D341Med (cell line): ENCODE data around the gene LSAMP.
"Not testable (repeated sequence)": the region's sequence is repeated elsewhere in the genome, so short reads cannot be mapped to it uniquely, and the experiment has no call there.

ENCODE experiments used
- DNase-seq: peaks from one replicate; pipeline ENCODE4 v3.0.0; 2012; ENCODE audit warnings: low spot score

The LSAMP gene

DNA sequence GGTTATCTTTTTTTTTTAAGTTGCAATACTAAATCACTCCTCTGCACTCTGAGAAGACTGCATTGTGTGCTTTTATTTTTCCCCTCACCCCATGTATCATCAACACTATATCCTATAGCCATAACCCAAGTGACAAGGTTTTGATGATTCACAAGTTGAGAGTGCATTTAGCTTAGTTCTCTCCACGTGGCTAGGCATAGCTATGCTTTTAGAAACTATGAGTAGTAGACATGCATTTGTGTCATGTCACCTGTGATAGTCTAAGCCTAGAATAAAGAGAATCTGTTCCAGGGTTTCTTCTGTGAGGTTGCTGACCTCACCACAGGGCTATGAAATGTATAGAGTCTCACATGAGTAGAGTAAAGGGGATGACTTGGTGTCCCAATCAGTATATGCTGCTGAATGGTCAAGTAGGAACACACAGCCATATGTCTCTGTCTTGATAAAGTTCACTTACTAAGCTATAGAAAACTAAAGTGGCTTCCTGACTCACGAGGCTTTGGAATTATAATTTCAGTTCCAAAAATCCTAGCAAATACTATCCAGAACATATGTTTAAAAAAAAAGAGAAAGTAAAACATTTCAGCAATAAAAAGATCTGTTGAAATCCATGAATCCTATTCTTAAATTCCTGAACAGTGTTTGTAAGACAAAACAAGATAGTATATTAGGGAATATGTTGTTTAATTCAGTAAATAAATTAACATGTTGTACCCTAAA, 206.3 kb downstream of the LSAMP start:
- DNase-seq: no peak

DNA sequence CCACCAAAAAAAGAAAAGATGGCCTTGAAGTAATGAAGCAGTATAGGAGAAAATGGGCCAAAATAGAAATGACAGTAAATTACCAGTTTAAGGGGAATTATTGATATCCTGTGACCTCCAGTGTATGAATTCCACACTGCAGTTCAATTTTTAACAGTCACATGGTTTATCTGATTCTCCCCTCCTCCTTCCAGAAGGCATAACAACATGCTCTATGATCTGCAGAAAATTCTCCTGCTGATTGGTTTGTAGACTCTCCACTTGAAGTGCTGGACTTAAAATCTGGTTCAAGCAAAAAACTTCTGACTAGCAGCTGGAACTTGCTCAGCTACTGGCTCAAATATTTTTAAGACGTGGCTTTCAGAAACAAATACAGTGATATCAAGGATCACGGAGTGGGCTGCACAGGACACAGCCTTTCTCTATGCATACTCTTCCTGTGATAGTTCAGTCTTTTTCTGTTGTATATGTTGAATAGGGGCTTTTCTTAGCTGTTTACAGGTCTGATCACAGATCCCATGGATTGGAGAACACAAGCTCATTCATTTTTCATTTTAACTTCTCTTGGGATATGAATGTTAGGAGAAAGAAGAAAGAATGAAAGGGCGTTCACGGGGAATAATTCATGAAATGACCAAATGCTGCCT, 211.5 kb downstream of the LSAMP start:
- DNase-seq: no peak

- no peak for DNase-seq
These were observed 214.8 kb downstream of the LSAMP start for GRCh38 chr3:116230431-116231020.

DNA sequence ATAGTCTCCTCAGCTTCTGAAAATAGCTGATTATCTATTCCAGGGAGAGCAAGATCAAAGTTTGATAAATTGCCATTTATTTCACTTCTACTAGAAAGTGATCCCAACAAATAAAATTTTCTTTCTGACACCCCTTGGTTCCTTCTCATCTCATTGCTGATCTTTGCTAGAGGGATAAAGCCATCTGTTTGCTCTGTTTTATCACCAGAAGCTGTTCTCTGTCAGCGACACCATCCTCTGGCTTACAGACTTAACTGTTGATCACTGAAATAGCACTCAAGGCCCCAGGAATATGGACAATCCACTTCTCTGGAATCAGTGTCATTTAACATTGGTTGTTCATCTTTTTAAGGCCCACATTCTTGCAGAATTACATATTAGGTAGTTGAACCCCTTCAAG, 219.0 kb downstream of the LSAMP start:
- no peak for DNase-seq

DNA sequence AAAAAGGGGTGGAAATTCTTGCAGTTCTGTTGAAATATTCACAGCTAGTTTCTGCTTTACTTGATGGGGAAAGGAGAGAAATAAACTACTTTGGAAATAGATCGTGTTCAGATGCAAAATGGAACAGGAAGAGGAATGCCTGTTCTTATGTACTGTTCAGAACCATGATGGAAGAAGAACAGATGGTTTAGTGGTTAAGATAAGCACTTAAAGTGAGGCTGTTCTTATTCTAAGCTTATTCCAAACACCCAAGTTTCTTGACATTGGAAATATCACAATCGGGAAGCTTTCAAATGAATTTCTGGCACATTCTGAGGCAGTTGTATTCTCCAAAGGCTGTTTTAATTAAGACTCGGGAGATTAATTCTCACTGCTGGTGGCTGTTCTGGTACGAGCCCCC, 228.5 kb downstream of the LSAMP start:
- no peak for DNase-seq

DNA sequence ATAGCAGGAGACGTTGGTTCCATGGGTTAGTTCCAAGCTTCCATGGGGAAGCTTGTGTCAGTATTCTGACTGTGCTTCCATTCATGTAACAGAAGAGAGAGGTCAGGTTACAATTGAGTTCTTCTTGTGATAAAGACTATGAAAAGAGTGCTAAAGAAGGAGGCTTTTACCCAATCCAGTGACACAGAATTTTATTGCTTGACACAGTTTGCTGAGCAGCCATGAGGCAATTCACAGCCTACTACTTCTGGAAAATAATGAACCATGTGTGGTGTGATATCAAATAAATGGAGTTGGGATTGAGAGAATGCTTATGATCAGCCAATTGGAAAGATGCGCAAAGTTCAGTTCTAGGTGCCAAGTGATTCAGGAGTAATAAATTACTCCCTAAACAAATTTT, 233.4 kb downstream of the LSAMP start:
- no peak for DNase-seq

DNA sequence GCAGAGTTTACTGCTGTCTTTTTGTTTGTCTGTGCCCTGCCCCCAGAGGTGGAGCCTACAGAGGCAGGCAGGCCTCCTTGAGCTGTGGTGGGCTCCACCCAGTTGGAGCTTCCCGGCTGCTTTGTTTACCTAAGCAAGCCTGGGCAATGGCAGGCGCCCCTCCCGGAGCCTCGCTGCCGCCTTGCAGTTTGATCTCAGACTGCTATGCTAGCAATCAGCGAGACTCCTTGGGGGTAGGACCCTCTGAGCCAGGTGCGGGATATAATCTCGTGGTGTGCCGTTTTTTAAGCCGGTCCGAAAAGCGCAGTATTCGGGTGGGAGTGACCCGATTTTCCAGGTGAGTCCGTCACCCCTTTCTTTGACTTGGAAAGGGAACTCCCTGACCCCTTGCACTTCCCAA, 236.5 kb downstream of the LSAMP start:
- DNase-seq: not testable (repeated sequence)

GRCh38 chr3:116200956-116201690, 244.2 kb downstream of the LSAMP start:
- DNase-seq: no peak

GRCh38 chr3:116199063-116199462, 246.2 kb downstream of the LSAMP start:
- DNase-seq: no peak

GRCh38 chr3:116198087-116198486, 247.2 kb downstream of the LSAMP start:
- no peak for DNase-seq

GRCh38 chr3:116192464-116192863, 252.8 kb downstream of the LSAMP start:
- DNase-seq: no peak

DNA sequence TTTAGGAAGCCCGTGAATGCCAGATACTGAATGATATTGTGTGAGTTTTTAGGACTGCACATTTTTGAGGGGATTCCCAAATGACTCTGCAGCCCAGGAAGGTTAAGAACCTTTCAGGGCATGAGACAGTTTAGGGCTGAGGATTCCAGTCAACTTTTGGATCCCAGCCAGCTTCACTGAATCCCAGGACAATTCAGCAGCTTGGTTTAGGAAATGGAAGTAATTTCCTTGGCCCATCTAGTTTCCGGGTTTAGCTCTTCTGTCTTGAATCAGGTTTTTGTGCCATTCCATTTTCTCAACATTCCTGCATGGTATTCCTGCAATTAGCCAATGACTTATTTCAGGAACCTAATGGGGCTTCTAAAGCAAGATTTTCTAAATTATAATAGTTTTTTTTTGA, 253.9 kb downstream of the LSAMP start:
- no peak for DNase-seq

DNA sequence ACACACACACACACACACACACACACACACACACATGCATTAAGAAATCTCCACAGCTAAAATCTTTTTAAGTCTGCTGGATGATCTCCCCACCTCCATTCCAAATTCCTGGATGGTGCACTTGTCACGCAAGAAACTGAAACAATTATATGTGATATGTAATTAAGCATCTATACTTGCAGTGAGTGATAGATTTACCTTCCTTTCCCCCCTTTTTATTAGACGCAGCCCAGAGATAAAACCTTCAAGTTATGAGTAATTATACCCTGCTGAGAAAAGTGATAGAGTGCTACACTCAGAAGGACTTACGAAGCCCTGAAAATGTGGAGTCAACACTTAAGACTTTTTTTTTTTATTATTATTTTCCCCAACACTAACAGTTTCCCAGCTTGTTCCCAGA, 255.2 kb downstream of the LSAMP start:
- no peak for DNase-seq

DNA sequence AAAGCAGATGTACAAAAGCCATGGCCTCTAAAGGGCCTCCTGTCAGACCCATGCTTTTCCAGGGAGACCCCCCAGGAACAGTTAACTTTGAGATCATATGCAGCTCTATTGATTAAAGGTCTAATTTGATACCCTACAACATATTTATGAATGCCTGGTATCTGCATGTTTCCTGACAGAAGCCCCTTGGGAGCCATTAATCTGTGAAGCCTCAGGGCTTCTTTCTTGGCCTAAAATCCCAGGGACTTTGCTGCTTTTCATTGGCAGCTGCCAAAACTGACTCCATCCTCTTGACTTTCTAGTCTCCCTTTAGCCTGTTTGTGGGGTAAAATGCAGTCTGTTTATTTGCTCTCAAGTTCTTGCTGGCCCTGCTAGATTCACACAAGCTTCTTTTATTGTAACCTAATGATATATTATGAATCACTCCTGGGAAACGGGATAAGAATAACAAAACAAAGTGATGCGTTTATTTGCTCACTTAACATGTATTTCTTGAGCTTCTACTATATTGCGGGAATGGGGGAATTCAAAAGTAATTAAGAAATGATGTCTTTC, 257.0 kb downstream of the LSAMP start:
- DNase-seq: no peak

DNA sequence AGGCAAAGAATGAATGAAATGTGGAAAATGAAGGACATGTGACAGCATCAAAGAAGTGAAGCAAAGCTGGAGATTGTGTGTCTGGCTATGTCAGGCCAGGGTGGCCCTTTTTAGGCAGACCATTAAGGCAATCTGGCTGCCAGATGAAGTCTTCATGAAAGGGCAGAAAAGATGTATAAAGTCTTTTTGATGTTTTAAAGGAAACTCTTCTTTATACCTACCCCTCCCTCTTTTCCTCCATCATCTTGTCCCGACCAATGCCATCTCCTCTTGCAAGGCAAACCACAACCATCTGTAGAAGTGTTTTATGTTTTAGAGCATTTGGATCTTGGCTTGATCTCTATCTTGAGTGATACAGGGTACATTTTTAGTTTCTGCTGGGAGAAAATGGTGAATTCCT, 259.2 kb downstream of the LSAMP start:
- no peak for DNase-seq

- DNase-seq: no peak
These were observed 264.1 kb downstream of the LSAMP start for GRCh38 chr3:116181159-116181558.

DNA sequence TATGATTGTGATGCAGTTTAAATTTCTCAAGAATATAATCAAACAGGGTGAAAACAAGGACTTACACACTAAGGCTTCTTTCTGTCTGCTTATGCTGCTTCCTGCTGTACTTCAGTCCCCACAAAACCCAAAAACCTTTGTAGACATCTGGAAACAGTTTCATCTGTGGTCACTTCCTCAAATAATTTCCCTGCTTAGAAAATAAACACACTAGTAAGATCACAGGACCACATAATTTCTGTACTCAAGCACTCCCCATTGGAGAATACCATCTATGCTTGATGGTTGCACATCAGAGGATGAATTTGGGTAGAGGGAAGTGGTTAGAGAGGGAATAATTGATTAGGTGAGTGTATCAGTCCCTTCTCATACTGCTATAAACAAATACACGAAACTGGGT, 266.2 kb downstream of the LSAMP start:
- DNase-seq: no peak

DNA sequence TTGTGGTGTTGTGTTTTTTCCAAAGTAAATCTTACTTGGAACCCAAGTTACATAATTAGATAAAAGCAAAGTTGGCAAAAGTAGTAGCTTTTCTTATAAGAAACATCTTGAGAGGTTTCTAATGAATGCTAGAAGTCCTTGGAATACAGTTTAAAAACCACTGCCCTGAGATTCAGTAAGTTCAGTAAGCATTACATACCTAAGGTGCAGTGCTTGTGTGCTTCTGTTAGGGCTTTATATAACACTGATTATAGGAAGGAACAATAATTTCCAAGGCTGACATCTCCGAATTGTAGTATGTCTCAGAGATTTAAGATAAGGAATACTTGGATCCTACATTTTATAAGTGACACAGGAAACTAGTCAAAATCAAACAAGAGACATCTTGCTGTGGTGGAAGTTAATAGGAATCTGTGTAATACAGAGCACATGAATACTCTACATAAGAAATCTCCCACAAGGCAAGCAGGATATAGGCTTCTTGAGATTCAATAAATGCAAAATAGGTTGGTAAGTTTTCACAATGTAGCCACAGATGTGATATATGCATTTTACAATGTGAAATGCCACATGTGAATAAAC, 268.2 kb downstream of the LSAMP start:
- no peak for DNase-seq

GRCh38 chr3:116166121-116166520, 279.2 kb downstream of the LSAMP start:
- DNase-seq: no peak

DNA sequence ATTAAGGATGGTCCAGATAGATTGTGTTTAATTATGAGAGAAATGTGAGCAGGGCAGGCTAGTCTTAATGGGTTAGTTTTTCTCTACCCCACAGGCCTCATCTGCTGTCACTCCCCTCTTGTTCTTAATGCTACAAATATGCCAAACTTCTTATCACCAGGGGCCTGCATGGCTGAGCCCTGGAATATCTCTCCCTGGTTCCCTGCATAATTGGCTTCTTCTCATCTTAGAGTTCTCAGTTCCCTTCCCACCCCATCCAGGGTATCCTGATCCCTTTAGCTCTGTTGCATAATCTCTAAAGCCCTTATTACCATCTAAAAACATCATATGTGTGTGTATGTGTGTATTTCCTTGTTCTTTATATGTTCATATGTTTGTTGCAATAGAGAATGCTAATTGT, 279.6 kb downstream of the LSAMP start:
- DNase-seq: no peak

DNA sequence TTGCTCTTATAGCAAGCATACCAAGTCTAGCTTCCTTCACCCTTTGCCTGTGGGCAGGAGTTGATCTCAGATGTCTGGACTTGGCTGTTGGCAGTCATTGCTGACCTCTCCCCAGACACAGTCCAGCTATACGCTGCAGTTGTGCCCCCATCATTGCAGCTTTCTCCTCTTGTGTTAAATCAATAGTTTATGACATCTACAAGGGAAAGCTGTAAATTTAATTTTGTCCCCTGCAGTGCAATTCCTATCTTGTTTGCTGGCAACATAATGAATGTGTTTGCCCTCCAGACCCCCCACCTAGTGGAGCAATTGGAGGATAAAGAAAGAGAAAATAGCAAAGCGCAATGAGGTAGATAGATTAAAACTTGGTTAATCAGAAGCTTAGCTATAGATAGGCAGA, 280.2 kb downstream of the LSAMP start:
- no peak for DNase-seq

GRCh38 chr3:116164039-116164438, 281.2 kb downstream of the LSAMP start:
- no peak for DNase-seq
